ENCODE data around the gene ZBTB6. TPM values are rescaled to one million over a fixed set of nuclear protein-coding genes. Genes with fewer than 3 reads are reported as not detected.

Gene ZBTB6
- total and polyA plus RNA-seq, 2 of the 13 experiments (the other 11 are each of a cell fraction or from before 2014, with no cell fraction given), result 3.7 to 7.1 TPM

DNA sequence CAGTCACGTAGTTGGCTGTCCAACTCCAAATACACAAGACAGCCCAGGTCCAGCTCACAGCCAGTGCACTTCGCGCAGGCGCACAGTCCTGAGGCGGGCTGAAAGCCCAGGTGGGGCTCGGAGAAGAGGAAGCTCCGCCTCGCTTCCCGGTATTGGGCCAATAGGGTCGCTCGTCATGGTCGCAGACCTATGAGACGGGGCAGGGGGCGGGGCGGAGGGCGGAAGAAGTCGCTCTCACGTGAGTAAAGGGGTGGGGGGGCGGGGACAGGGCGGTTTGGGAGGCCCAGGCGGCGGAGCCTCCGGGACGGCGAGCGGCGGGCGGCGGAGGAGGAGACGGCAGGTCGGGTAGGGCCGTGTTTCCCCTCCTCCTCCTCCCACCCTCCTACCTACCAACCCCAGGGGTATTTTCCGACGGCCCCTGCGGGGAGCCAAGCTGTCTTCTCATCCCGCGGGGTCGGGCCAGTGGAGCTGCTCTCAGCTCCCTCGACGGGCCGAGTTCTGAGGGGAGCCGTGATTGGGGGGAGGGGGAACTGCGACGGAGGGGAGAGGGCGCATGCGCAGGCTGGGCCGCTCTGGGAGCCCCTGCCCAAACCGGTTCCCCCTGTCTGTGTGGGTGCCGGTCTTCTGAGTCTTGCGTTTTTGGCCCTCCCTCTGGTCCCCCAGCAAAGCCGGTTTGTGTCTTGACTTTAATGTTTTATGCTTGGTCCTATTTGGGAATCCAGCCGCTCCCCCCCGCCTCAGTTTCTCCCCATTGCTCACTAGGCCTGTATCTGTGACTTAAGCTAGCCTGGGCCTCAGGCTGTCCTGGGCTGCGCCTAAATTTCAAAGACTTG lies 27.8 kb upstream of the ZBTB6 start, which contains the start of gene RABGAP1 (continued):
- TF ChIP-seq ETV5 (CRISPR knock-in tag; IDR thresholded peaks at IDR 0.05; ENCODE audit: borderline replicate concordance) (no peak), UBTF (CRISPR knock-in tag; IDR thresholded peaks at IDR 0.05) (no peak), ZSCAN20 (CRISPR knock-in tag; IDR thresholded peaks at IDR 0.05; ENCODE audit: borderline replicate concordance) (0 out of 2 replicates have a peak, but pooled peaks have one; percentile 43), CBFB (CRISPR knock-in tag; IDR thresholded peaks at IDR 0.05) (no peak), CERS6 (CRISPR knock-in tag; IDR thresholded peaks at IDR 0.05) (no peak), RBM22 (optimal IDR thresholded peaks at IDR 0.05; ENCODE audit: low read length) (no peak), ARID5B (CRISPR knock-in tag; IDR thresholded peaks at IDR 0.05) (no peak), ZNF260 (CRISPR knock-in tag; IDR thresholded peaks at IDR 0.05; ENCODE audit: borderline replicate concordance, low read depth) (no peak), KMT2A (CRISPR knock-in tag; IDR thresholded peaks at IDR 0.05) (no peak; the same call in 1 of the 2 replicates), ZNF768 (CRISPR knock-in tag; IDR thresholded peaks at IDR 0.05) (no peak), HNRNPUL1 (IDR thresholded peaks at IDR 0.05; ENCODE audit: low read depth, low read length) (no peak), NPAS2 (CRISPR knock-in tag; IDR thresholded peaks at IDR 0.05; ENCODE audit: borderline replicate concordance) (no peak), ZNF766 (CRISPR knock-in tag; IDR thresholded peaks at IDR 0.05; ENCODE audit: borderline replicate concordance) (no peak)

All from HepG2 (cell line).